GM18868 (cell line): Measurements from ENCODE around the gene ZNF688.

Experiments used
- ATAC-seq: cut with Tn5 transposase; IDR thresholded peaks from one replicate; pipeline ENCODE4 v1.9.1; 2021; ENCODE audit warnings: mild to moderate bottlenecking, moderate library complexity; ENCODE audit not compliant: unreplicated experiment

ZNF688 gene

GRCh38 chr16:30521873-30522641 lies 49.5 kb downstream of the ZNF688 start:
- ATAC-seq = no peak

GRCh38 chr16:30521476-30521872 lies 50.0 kb downstream of the ZNF688 start:
- ATAC-seq = no peak
